NCI-H2227 treated with DMSO at 0.1 percent for 48 hours (cell line): ENCODE results near the gene DLG2.
A peak's percentile ranks its signal among the peaks of the same experiment; 100 is the strongest.

ENCODE experiments used
- DNase-seq: peaks from one replicate; lab custom pipeline; 2025; lab: John Stamatoyannopoulos, UW

Gene DLG2

GRCh38 chr11:83572581-83573496 is 2054.3 kb downstream of the DLG2 start:
- no peak for DNase-seq

- no peak for DNase-seq
These were observed 2055.8 kb downstream of the DLG2 start for GRCh38 chr11:83571302-83571701.

GRCh38 chr11:83569134-83569805 is 2057.9 kb downstream of the DLG2 start:
- no peak for DNase-seq

GRCh38 chr11:83568516-83568915 is 2058.6 kb downstream of the DLG2 start:
- no peak for DNase-seq

- no peak for DNase-seq
These were observed 2060.2 kb downstream of the DLG2 start for GRCh38 chr11:83566950-83567349.

- DNase-seq: no peak
These were observed 2062.3 kb downstream of the DLG2 start for GRCh38 chr11:83564870-83565269.

- DNase-seq: no peak
These were observed 2068.9 kb downstream of the DLG2 start for GRCh38 chr11:83558281-83558680.

- DNase-seq: no peak
These were observed 2069.5 kb downstream of the DLG2 start for GRCh38 chr11:83557653-83558052.

- no peak for DNase-seq
These were observed 2072.3 kb downstream of the DLG2 start for GRCh38 chr11:83554876-83555275.

- DNase-seq: no peak
These were observed 2077.0 kb downstream of the DLG2 start for GRCh38 chr11:83549984-83550667.

GRCh38 chr11:83546368-83546767 is 2080.8 kb downstream of the DLG2 start:
- no peak for DNase-seq

GRCh38 chr11:83545494-83546260 is 2081.5 kb downstream of the DLG2 start:
- DNase-seq: no peak

GRCh38 chr11:83544846-83545245 is 2082.3 kb downstream of the DLG2 start:
- DNase-seq: no peak

- no peak for DNase-seq
These were observed 2083.3 kb downstream of the DLG2 start for GRCh38 chr11:83543706-83544439.

GRCh38 chr11:83542861-83543260 is 2084.3 kb downstream of the DLG2 start:
- DNase-seq: no peak

- DNase-seq: no peak
These were observed 2086.4 kb downstream of the DLG2 start for GRCh38 chr11:83540728-83541127.

- DNase-seq: no peak
These were observed 2086.9 kb downstream of the DLG2 start for GRCh38 chr11:83540112-83540675.

GRCh38 chr11:83538286-83538685 is 2088.9 kb downstream of the DLG2 start:
- DNase-seq: no peak

- DNase-seq: no peak
These were observed 2090.0 kb downstream of the DLG2 start for GRCh38 chr11:83537131-83537610.

- no peak for DNase-seq
These were observed 2094.0 kb downstream of the DLG2 start for GRCh38 chr11:83533166-83533565.

GRCh38 chr11:83528877-83529276 is 2098.3 kb downstream of the DLG2 start:
- DNase-seq: peak; percentile 91
